Measurements from ENCODE around the gene FLCN.

DNA sequence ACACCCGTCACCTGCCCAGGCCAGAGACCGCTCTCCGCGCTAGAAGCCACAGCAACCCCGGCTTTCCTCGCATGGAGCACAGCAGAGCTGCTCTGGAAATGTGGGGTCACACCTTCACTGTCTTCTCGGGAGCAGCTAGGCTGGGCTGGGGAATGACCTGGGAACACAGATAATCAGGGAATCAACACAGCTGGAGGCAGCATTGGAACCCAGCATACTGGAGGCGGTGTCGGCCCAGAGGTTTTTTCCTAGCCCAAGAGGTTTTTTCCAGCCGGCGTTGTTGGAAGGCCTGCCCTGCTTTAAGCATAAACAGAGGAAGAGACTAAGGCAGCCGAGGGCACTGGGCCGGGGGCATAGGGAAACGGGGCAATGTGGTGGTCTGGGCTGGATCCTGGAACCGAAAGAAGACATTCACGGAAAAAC is 30.0 kb downstream of the FLCN start:
- TF ChIP-seq, protein P1, sequence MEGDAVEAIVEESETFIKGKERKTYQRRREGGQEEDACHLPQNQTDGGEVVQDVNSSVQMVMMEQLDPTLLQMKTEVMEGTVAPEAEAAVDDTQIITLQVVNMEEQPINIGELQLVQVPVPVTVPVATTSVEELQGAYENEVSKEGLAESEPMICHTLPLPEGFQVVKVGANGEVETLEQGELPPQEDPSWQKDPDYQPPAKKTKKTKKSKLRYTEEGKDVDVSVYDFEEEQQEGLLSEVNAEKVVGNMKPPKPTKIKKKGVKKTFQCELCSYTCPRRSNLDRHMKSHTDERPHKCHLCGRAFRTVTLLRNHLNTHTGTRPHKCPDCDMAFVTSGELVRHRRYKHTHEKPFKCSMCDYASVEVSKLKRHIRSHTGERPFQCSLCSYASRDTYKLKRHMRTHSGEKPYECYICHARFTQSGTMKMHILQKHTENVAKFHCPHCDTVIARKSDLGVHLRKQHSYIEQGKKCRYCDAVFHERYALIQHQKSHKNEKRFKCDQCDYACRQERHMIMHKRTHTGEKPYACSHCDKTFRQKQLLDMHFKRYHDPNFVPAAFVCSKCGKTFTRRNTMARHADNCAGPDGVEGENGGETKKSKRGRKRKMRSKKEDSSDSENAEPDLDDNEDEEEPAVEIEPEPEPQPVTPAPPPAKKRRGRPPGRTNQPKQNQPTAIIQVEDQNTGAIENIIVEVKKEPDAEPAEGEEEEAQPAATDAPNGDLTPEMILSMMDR (IDR thresholded peaks at IDR 0.05 in 2 of 3, conservative IDR thresholded peaks at IDR 0.05 in 1 of 3; ENCODE audit: control insufficient read depth in 2 of 3, extremely low read depth in 1 of 3, insufficient read depth in 1 of 3, low read depth in 3 of 3, low read length in 3 of 3): no peak
- no peak for TF ChIP-seq RAD21 (IDR thresholded peaks at IDR 0.05; ENCODE audit: insufficient read depth, low read depth, low read length)
- no peak for TF ChIP-seq HDGF (IDR thresholded peaks at IDR 0.05)
- TF ChIP-seq, protein P2, sequence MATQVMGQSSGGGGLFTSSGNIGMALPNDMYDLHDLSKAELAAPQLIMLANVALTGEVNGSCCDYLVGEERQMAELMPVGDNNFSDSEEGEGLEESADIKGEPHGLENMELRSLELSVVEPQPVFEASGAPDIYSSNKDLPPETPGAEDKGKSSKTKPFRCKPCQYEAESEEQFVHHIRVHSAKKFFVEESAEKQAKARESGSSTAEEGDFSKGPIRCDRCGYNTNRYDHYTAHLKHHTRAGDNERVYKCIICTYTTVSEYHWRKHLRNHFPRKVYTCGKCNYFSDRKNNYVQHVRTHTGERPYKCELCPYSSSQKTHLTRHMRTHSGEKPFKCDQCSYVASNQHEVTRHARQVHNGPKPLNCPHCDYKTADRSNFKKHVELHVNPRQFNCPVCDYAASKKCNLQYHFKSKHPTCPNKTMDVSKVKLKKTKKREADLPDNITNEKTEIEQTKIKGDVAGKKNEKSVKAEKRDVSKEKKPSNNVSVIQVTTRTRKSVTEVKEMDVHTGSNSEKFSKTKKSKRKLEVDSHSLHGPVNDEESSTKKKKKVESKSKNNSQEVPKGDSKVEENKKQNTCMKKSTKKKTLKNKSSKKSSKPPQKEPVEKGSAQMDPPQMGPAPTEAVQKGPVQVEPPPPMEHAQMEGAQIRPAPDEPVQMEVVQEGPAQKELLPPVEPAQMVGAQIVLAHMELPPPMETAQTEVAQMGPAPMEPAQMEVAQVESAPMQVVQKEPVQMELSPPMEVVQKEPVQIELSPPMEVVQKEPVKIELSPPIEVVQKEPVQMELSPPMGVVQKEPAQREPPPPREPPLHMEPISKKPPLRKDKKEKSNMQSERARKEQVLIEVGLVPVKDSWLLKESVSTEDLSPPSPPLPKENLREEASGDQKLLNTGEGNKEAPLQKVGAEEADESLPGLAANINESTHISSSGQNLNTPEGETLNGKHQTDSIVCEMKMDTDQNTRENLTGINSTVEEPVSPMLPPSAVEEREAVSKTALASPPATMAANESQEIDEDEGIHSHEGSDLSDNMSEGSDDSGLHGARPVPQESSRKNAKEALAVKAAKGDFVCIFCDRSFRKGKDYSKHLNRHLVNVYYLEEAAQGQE (IDR thresholded peaks at IDR 0.05; ENCODE audit: low read depth, low read length): no peak
- no peak for TF ChIP-seq ASH2L (IDR thresholded peaks at IDR 0.05; ENCODE audit: borderline replicate concordance, low read depth)
- TF ChIP-seq FOS (IDR thresholded peaks at IDR 0.05; ENCODE audit: borderline replicate concordance, extremely low read depth, insufficient read length): no peak
- TF ChIP-seq POLR2A (IDR thresholded peaks at IDR 0.05; ENCODE audit: low read depth, low read length): no peak
- TF ChIP-seq, protein P3, sequence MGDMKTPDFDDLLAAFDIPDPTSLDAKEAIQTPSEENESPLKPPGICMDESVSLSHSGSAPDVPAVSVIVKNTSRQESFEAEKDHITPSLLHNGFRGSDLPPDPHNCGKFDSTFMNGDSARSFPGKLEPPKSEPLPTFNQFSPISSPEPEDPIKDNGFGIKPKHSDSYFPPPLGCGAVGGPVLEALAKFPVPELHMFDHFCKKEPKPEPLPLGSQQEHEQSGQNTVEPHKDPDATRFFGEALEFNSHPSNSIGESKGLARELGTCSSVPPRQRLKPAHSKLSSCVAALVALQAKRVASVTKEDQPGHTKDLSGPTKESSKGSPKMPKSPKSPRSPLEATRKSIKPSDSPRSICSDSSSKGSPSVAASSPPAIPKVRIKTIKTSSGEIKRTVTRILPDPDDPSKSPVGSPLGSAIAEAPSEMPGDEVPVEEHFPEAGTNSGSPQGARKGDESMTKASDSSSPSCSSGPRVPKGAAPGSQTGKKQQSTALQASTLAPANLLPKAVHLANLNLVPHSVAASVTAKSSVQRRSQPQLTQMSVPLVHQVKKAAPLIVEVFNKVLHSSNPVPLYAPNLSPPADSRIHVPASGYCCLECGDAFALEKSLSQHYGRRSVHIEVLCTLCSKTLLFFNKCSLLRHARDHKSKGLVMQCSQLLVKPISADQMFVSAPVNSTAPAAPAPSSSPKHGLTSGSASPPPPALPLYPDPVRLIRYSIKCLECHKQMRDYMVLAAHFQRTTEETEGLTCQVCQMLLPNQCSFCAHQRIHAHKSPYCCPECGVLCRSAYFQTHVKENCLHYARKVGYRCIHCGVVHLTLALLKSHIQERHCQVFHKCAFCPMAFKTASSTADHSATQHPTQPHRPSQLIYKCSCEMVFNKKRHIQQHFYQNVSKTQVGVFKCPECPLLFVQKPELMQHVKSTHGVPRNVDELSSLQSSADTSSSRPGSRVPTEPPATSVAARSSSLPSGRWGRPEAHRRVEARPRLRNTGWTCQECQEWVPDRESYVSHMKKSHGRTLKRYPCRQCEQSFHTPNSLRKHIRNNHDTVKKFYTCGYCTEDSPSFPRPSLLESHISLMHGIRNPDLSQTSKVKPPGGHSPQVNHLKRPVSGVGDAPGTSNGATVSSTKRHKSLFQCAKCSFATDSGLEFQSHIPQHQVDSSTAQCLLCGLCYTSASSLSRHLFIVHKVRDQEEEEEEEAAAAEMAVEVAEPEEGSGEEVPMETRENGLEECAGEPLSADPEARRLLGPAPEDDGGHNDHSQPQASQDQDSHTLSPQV (IDR thresholded peaks at IDR 0.05): no peak
- no peak for TF ChIP-seq SIN3A (IDR thresholded peaks at IDR 0.05; ENCODE audit: low read depth, low read length)
